ENCODE data around the gene MCF2. TPM values are rescaled to one million over a fixed set of nuclear protein-coding genes. Genes with fewer than 3 reads are reported as not detected.

The MCF2 gene
- total and polyA plus RNA-seq, 10 donors, result 0.51 to 3.7 (median 1.0) TPM

GRCh38 chrX:139581068-139581467 lies 126.9 kb downstream of the MCF2 start:
- H3K4me3 ChIP-seq, result no peak overlapping the region
- no peaks in the 10 kb centered on the region for H3K36me3 ChIP-seq
- TF ChIP-seq, protein P1, sequence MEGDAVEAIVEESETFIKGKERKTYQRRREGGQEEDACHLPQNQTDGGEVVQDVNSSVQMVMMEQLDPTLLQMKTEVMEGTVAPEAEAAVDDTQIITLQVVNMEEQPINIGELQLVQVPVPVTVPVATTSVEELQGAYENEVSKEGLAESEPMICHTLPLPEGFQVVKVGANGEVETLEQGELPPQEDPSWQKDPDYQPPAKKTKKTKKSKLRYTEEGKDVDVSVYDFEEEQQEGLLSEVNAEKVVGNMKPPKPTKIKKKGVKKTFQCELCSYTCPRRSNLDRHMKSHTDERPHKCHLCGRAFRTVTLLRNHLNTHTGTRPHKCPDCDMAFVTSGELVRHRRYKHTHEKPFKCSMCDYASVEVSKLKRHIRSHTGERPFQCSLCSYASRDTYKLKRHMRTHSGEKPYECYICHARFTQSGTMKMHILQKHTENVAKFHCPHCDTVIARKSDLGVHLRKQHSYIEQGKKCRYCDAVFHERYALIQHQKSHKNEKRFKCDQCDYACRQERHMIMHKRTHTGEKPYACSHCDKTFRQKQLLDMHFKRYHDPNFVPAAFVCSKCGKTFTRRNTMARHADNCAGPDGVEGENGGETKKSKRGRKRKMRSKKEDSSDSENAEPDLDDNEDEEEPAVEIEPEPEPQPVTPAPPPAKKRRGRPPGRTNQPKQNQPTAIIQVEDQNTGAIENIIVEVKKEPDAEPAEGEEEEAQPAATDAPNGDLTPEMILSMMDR (IDR thresholded peaks at IDR 0.05 in 8 of 11, conservative IDR thresholded peaks at IDR 0.05 in 3 of 11), result no peak
- TF ChIP-seq POLR2AphosphoS5 (IDR thresholded peaks at IDR 0.05), result no peak
- TF ChIP-seq POLR2A (IDR thresholded peaks at IDR 0.05), result no peak
- no peaks in the 10 kb centered on the region for H3K4me1 ChIP-seq
- DNase-seq, result no peak
- no peaks in the 10 kb centered on the region for H3K9me3 ChIP-seq
- H3K27me3 ChIP-seq (replicated peaks in 1 of 7), result no peaks in the 10 kb centered on the region
- WGBS, 5 donors, result 55 to 85% (median 67%) methylated on average over 4 of the region's 4 CpGs
- no peak overlapping the region for H3K27ac ChIP-seq
- intact Hi-C loops (cut with DNase I; ENCODE audit: low total_unique reads), result no loop called here

GRCh38 chrX:139566981-139567380 lies 141.0 kb downstream of the MCF2 start:
- TF ChIP-seq, protein P1 (IDR thresholded peaks at IDR 0.05 in 8 of 11, conservative IDR thresholded peaks at IDR 0.05 in 3 of 11), result no peak
- TF ChIP-seq POLR2AphosphoS5 (IDR thresholded peaks at IDR 0.05), result no peak
- TF ChIP-seq POLR2A (IDR thresholded peaks at IDR 0.05), result no peak
- H3K4me3 ChIP-seq, result no peak overlapping the region
- no peaks in the 10 kb centered on the region for H3K36me3 ChIP-seq
- WGBS, 5 donors, result 80 to 100% (median 94%) methylated on average over 1 of the region's 1 CpG
- H3K27me3 ChIP-seq (replicated peaks in 1 of 7), result peaks cover 0 to 3% (median 0%) of the 10 kb centered on the region in 7 donors
- intact Hi-C loops (cut with DNase I; ENCODE audit: low total_unique reads), result no loop called here
- H3K9me3 ChIP-seq, result no peaks in the 10 kb centered on the region
- no peaks in the 10 kb centered on the region for H3K4me1 ChIP-seq
- DNase-seq, result no peak
- no peak overlapping the region for H3K27ac ChIP-seq

DNA sequence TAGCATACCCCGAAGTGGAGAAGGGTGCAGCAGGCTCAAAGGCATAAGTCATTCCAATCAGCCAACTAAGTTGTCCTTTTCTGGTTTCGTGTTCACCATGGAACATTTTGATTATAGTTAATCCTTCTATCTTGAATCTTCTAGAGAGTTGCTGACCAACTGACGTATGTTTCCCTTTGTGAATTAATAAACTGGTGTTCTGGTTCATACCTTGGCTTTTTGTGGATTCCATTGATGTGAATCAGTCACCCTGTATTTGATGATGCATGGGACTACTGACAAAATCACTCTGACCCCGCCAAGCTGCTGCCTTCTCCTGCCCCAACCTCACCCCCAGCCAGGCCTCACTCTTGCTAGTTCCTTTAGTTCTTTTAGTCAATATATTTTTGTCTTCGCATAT lies 144.7 kb downstream of the MCF2 start:
- Histone ChIP-seq H3K27me3 (replicated peaks in 1 of 7) (peaks cover 0 to 8% (median 0%) of the 10 kb centered on the region in 7 donors), H3K9me3 (no peaks in the 10 kb centered on the region), H3K36me3 (no peaks in the 10 kb centered on the region), H3K4me1 (no peaks in the 10 kb centered on the region), H3K27ac (no peak overlapping the region), H3K4me3 (no peak overlapping the region)
- TF ChIP-seq POLR2A (IDR thresholded peaks at IDR 0.05), result no peak
- WGBS, 5 donors, result 66 to 98% (median 85%) methylated on average over 5 of the region's 5 CpGs
- intact Hi-C loops (cut with DNase I; ENCODE audit: low total_unique reads), result no loop called here
- DNase-seq, result no peak

DNA sequence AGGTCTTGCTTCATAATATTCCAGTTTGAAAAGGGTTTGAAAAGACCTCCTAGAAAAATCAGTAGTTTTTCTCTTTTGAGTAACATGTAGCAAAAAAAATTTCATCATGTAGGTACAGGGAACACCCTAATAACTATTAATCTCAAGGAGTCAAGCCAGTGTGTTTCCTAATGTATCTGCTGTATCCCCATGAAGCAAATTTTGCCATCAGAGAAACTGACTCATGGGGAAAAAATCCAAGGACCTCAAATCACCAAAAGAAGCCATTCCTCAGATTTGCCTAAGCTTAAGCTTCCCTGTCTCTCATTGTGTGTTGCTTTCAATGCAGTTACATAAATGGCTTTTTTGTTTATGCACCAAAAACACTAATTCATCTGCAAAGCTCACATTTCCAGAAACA lies 147.7 kb downstream of the MCF2 start:
- no peak for TF ChIP-seq POLR2AphosphoS5 (IDR thresholded peaks at IDR 0.05)
- no peak for TF ChIP-seq POLR2A (IDR thresholded peaks at IDR 0.05)
- TF ChIP-seq, protein P1 (IDR thresholded peaks at IDR 0.05 in 8 of 11, conservative IDR thresholded peaks at IDR 0.05 in 3 of 11), result no peak
- H3K4me1 ChIP-seq, result no peaks in the 10 kb centered on the region
- no peaks in the 10 kb centered on the region for H3K36me3 ChIP-seq
- no peak for DNase-seq
- no peak overlapping the region for H3K4me3 ChIP-seq
- H3K27ac ChIP-seq, result no peak overlapping the region
- intact Hi-C loops (cut with DNase I; ENCODE audit: low total_unique reads), result no loop called here
- H3K27me3 ChIP-seq (replicated peaks in 1 of 7), result peaks cover 0 to 8% (median 0%) of the 10 kb centered on the region in 7 donors
- no peaks in the 10 kb centered on the region for H3K9me3 ChIP-seq
